GM23338 (cell line): ENCODE results near the gene CSKMT. TPM values are rescaled to one million over a fixed set of nuclear protein-coding genes. Genes with fewer than 3 reads are reported as not detected.

ENCODE experiments used
- CREB1 ChIP-seq: fragments of 250-450 bp; sonication (Bioruptor Pico); IDR thresholded peaks from 2 replicates; pipeline ENCODE4 v1.5.0; 2020; ENCODE audit warnings: low read depth, mild to moderate bottlenecking, moderate library complexity
- REST ChIP-seq: IDR thresholded peaks from one replicate; pipeline ENCODE4 v1.6.1; 2018; ENCODE audit warnings: antibody characterized with exemption; ENCODE audit not compliant: unreplicated experiment
- ZNF114 ChIP-seq: fragments of 250-450 bp; sonication (Bioruptor Pico); IDR thresholded peaks from 2 replicates; pipeline ENCODE4 v1.5.0; 2020; ENCODE audit warnings: mild to moderate bottlenecking, moderate library complexity
- ZNF462 ChIP-seq: fragments of 250-450 bp; sonication (Bioruptor Pico); IDR thresholded peaks from 2 replicates; pipeline ENCODE4 v1.5.0; 2020; ENCODE audit warnings: mild to moderate bottlenecking, moderate library complexity
- polyA plus RNA-seq: library from polyadenylated mRNA; unstranded; fragments of >200 nt; fragmentation: Nextera tagmentation; extraction: Ambion mirVana; gene quantifications from 2 replicates; pipeline ENCODE4 v1.2.1, GENCODE V29; 2016
- small RNA-seq: library from RNA; depleted of rRNA; stranded (forward); fragments of <200 nt; gene quantifications from one replicate; pipeline ENCODE3, GENCODE V24; 2014; ENCODE audit warnings: low replicate concordance
- total RNA-seq: library from RNA; depleted of rRNA; stranded (reverse); fragments of >200 nt; shearing (Covaris generic); gene quantifications from 2 replicates; pipeline ENCODE4 v1.2.3, GENCODE V29; 2014; rRNA removed

The CSKMT gene
- total and polyA plus RNA-seq, 2 experiments from 2014 or later: 8.0 to 25.6 TPM

- TF ChIP-seq ZNF462 (CRISPR knock-in tag) (no peak), ZNF114 (CRISPR knock-in tag) (no peak), CREB1 (CRISPR knock-in tag) (no peak), REST (no peak)
Measured at GRCh38 chr11:62716816-62717215, 51.7 kb downstream of the CSKMT start (continued).

Small RNAs within 50 kb of the gene (small RNA-seq; reads per million reads assigned to genes)
- not detected for gene SNORA57

Other genes starting within 250 kb of the CSKMT start
- not detected in 2 replicates for gene SCGB1A1, start 246.3 kb upstream of the CSKMT start, total RNA-seq
- not detected in 2 replicates for gene SCGB1A1, start 246.3 kb upstream of the CSKMT start, polyA plus RNA-seq
- 1.7 and 2.1 TPM in 2 replicates for gene AHNAK, start 118.5 kb upstream of the CSKMT start, total RNA-seq
- 0.91 and 1.1 TPM in 2 replicates for gene AHNAK, start 118.5 kb upstream of the CSKMT start, polyA plus RNA-seq
- gene EEF1G, start 91.4 kb upstream of the CSKMT start, total RNA-seq: 1,200 and 1,316 TPM in 2 replicates
- gene EEF1G, start 91.4 kb upstream of the CSKMT start, polyA plus RNA-seq: 696 and 736 TPM in 2 replicates
- 15.2 and 22.2 TPM in 2 replicates for gene TUT1, start 73.8 kb upstream of the CSKMT start, total RNA-seq
- 12.8 and 14.0 TPM in 2 replicates for gene TUT1, start 73.8 kb upstream of the CSKMT start, polyA plus RNA-seq
- gene MTA2, start 63.4 kb upstream of the CSKMT start, total RNA-seq: 93.6 and 102 TPM in 2 replicates
- gene MTA2, start 63.4 kb upstream of the CSKMT start, polyA plus RNA-seq: 22.1 and 22.9 TPM in 2 replicates
- gene EML3, start 52.5 kb upstream of the CSKMT start, total RNA-seq: 17.1 and 19.3 TPM in 2 replicates
- 15.4 and 15.5 TPM in 2 replicates for gene EML3, start 52.5 kb upstream of the CSKMT start, polyA plus RNA-seq
- 0.24 TPM in 1 of 2 replicates, not detected in the other for gene ROM1, start 52.1 kb upstream of the CSKMT start, total RNA-seq
- 0.65 and 0.89 TPM in 2 replicates for gene ROM1, start 52.1 kb upstream of the CSKMT start, polyA plus RNA-seq
- 18.4 and 21.1 TPM in 2 replicates for gene B3GAT3, start 43.3 kb upstream of the CSKMT start, total RNA-seq
- 16.4 and 16.6 TPM in 2 replicates for gene B3GAT3, start 43.3 kb upstream of the CSKMT start, polyA plus RNA-seq
- 267 and 272 TPM in 2 replicates for gene GANAB, start 18.7 kb upstream of the CSKMT start, total RNA-seq
- 76.8 and 82.3 TPM in 2 replicates for gene GANAB, start 18.7 kb upstream of the CSKMT start, polyA plus RNA-seq
- 33.4 and 37.2 TPM in 2 replicates for gene INTS5, start 12.0 kb upstream of the CSKMT start, total RNA-seq
- gene INTS5, start 12.0 kb upstream of the CSKMT start, polyA plus RNA-seq: 5.7 TPM in 2 replicates
- gene C11orf98, start 102 bp upstream of the CSKMT start, total RNA-seq: 110 and 132 TPM in 2 replicates
- gene C11orf98, start 102 bp upstream of the CSKMT start, polyA plus RNA-seq: 479 and 507 TPM in 2 replicates
- gene UQCC3, start 6.4 kb downstream of the CSKMT start, total RNA-seq: 13.0 and 15.9 TPM in 2 replicates
- 53.9 and 54.7 TPM in 2 replicates for gene UQCC3, start 6.4 kb downstream of the CSKMT start, polyA plus RNA-seq
- 2.8 TPM in 2 replicates for gene LBHD1, start 7.0 kb downstream of the CSKMT start, total RNA-seq
- 1.5 and 2.9 TPM in 2 replicates for gene LBHD1, start 7.0 kb downstream of the CSKMT start, polyA plus RNA-seq
- 62.0 and 132 TPM in 2 replicates for gene UBXN1, start 13.8 kb downstream of the CSKMT start, total RNA-seq
- gene UBXN1, start 13.8 kb downstream of the CSKMT start, polyA plus RNA-seq: 126 and 132 TPM in 2 replicates
- 0.12 and 0.21 TPM in 2 replicates for gene LRRN4CL, start 24.2 kb downstream of the CSKMT start, total RNA-seq
- 0.08 and 0.10 TPM in 2 replicates for gene LRRN4CL, start 24.2 kb downstream of the CSKMT start, polyA plus RNA-seq
- 49.0 and 60.2 TPM in 2 replicates for gene BSCL2, start 42.1 kb downstream of the CSKMT start, total RNA-seq
- 81.7 and 91.5 TPM in 2 replicates for gene BSCL2, start 42.1 kb downstream of the CSKMT start, polyA plus RNA-seq
- gene GNG3, start 42.4 kb downstream of the CSKMT start, total RNA-seq: 0.82 and 2.1 TPM in 2 replicates
- 5.7 and 7.2 TPM in 2 replicates for gene GNG3, start 42.4 kb downstream of the CSKMT start, polyA plus RNA-seq
- 18.3 and 21.7 TPM in 2 replicates for gene HNRNPUL2, start 62.1 kb downstream of the CSKMT start, total RNA-seq
- gene HNRNPUL2, start 62.1 kb downstream of the CSKMT start, polyA plus RNA-seq: 9.4 and 10.9 TPM in 2 replicates
- 27.5 and 51.4 TPM in 2 replicates for gene TTC9C, start 63.2 kb downstream of the CSKMT start, total RNA-seq
- gene TTC9C, start 63.2 kb downstream of the CSKMT start, polyA plus RNA-seq: 42.0 and 42.6 TPM in 2 replicates
- gene ZBTB3, start 88.8 kb downstream of the CSKMT start, total RNA-seq: 82.6 and 91.7 TPM in 2 replicates
- 47.8 and 52.2 TPM in 2 replicates for gene ZBTB3, start 88.8 kb downstream of the CSKMT start, polyA plus RNA-seq
- gene POLR2G, start 96.3 kb downstream of the CSKMT start, total RNA-seq: 101 and 117 TPM in 2 replicates
- gene POLR2G, start 96.3 kb downstream of the CSKMT start, polyA plus RNA-seq: 193 and 196 TPM in 2 replicates
- gene TAF6L, start 106.1 kb downstream of the CSKMT start, total RNA-seq: 30.6 and 50.6 TPM in 2 replicates
- gene TAF6L, start 106.1 kb downstream of the CSKMT start, polyA plus RNA-seq: 21.8 and 23.0 TPM in 2 replicates
- gene TMEM179B, start 122.1 kb downstream of the CSKMT start, total RNA-seq: 15.3 and 17.5 TPM in 2 replicates
- 10.6 and 16.9 TPM in 2 replicates for gene TMEM179B, start 122.1 kb downstream of the CSKMT start, polyA plus RNA-seq
- gene TMEM223, start 126.7 kb downstream of the CSKMT start, total RNA-seq: 35.6 and 46.1 TPM in 2 replicates
- gene TMEM223, start 126.7 kb downstream of the CSKMT start, polyA plus RNA-seq: 59.6 and 69.1 TPM in 2 replicates
- gene NXF1, start 140.1 kb downstream of the CSKMT start, total RNA-seq: 31.8 and 33.8 TPM in 2 replicates
- gene NXF1, start 140.1 kb downstream of the CSKMT start, polyA plus RNA-seq: 31.1 and 31.7 TPM in 2 replicates
- gene STX5, start 166.7 kb downstream of the CSKMT start, total RNA-seq: 15.0 and 22.2 TPM in 2 replicates
- 7.4 and 7.7 TPM in 2 replicates for gene STX5, start 166.7 kb downstream of the CSKMT start, polyA plus RNA-seq
- gene TEX54, start 167.5 kb downstream of the CSKMT start, total RNA-seq: not detected in 2 replicates
- 1.3 and 1.9 TPM in 2 replicates for gene TEX54, start 167.5 kb downstream of the CSKMT start, polyA plus RNA-seq
- 109 and 136 TPM in 2 replicates for gene WDR74, start 174.3 kb downstream of the CSKMT start, total RNA-seq
- 94.4 and 95.8 TPM in 2 replicates for gene WDR74, start 174.3 kb downstream of the CSKMT start, polyA plus RNA-seq
- gene SLC3A2, start 215.6 kb downstream of the CSKMT start, total RNA-seq: 375 and 425 TPM in 2 replicates
- gene SLC3A2, start 215.6 kb downstream of the CSKMT start, polyA plus RNA-seq: 240 and 241 TPM in 2 replicates